Measurements from ENCODE around the gene NFIC.
"Not testable (repeated sequence)": the region's sequence is repeated elsewhere in the genome, so short reads cannot be mapped to it uniquely, and the experiment has no call there.

The NFIC gene

DNA sequence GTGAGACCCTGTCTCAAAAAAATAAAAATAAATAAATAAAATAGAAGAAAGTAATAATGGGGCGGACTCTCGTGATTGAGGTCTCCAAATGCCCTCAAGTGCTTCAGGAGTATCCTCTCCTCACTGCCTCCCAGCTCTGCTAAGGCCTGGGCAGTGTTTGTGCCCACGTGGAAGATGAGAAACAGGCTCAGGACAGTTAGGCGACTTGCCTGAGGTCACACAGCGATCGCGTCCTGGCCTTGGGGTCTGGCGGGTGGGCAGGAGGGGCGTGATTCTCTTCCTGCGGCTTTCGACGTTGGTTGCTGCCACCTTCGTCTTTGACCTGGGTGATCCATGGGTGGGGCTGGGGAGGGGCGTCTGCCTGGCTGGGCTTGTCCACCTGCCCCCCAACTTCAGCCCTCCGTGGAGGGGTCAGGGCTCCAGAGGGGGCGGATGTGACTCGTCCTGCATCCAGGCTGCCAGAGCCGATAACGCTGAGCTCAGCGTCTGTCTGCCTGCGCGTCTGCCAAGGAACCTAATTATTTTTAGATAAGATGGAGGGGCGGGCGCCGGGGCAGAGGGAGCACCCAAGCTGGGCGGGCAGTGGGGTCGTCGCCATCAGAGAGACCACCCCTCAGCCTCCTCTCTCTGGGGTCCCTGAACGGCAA is 56.9 kb downstream of the NFIC start:
- DNase-seq (ENCODE audit: low read depth), result no peak

GRCh38 chr19:3426433-3426832 is 60.0 kb downstream of the NFIC start:
- no peak for DNase-seq (ENCODE audit: low read depth)

DNA sequence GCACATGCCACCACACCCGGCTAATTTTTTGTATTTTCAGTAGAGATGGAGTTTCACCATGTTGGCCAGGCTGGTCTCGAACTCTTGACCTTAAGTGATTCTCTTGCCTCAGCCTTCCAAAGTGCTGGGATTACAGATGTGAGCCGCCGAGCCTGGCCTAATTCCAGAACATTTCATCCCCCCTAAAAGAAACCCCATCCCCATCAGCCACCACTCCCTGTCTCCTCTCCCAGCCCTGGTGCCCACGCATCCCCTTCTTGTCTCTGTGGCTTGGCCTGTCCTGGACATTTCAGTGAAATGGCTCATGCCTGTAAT is 63.9 kb downstream of the NFIC start:
- DNase-seq (ENCODE audit: low read depth), result not testable (repeated sequence)

DNA sequence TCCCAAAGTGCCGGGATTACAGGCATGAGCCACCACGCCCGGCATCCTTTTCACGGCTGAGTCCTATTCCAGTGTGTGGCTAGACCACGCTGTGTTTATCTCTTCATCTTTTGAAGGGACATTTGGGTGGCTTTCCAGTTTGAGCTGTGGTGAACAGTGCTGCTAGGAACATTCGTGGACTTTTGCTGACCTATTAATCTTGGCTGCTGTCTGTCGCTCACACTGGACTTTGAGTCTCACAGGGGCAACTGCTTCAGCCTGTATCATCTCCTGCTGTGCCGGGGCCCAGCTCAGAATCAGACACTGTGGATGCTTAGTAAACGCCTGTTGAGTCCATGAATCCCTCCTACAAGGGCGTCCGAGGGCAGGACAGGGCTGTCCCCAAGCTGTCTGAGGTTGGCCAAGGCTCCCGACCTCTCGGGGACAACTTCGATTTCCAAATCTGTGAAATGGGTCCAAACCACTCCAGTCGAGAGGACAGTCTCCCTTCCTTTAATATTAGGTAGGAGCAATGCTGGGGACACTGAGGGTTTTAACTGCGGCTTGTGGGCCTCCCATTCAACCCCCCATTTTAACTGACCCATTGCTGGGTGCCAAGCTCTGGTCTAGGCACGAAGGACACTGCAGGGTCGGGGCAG is 65.5 kb downstream of the NFIC start:
- DNase-seq (ENCODE audit: low read depth), result no peak

GRCh38 chr19:3433313-3433712 is 66.9 kb downstream of the NFIC start:
- DNase-seq (ENCODE audit: low read depth), result no peak

DNA sequence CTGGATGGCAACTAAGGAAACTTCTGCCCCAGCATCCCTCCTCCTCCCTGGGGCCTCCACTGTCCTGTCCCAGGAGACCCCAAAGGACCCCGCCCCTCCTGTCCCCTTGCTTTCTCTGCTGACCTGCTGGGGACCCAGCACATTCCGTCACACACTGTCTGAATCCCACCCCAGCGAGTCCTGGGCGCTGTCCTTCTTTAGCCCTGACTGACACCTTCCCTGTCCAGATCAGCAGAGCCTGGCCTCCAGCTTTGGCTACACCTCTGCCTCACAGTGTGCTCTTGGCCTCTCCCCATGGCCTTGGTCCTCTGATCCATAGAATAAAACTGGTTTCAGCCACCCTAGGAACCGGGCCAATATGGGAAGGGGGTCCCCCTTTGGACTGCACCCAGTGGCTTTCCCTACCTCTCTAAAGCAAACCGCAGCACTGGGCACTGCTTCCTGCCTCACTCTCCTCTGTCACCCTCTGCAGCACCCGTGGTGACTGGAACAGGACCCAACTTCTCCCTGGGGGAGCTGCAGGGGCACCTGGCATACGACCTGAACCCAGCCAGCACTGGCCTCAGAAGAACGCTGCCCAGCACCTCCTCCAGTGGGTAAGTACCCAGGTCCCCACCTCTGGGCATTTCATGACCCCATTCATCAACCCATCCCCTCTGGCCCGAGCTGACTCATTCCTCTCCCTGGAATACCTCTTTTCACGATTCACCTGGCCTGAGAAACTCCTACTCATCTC is 67.6 kb downstream of the NFIC start:
- DNase-seq (ENCODE audit: low read depth), result no peak

GRCh38 chr19:3434630-3435553 is 68.5 kb downstream of the NFIC start:
- peak; percentile 92 for DNase-seq (ENCODE audit: low read depth)

GRCh38 chr19:3440082-3440481 is 73.7 kb downstream of the NFIC start:
- peak; percentile 48 for DNase-seq (ENCODE audit: low read depth)

DNA sequence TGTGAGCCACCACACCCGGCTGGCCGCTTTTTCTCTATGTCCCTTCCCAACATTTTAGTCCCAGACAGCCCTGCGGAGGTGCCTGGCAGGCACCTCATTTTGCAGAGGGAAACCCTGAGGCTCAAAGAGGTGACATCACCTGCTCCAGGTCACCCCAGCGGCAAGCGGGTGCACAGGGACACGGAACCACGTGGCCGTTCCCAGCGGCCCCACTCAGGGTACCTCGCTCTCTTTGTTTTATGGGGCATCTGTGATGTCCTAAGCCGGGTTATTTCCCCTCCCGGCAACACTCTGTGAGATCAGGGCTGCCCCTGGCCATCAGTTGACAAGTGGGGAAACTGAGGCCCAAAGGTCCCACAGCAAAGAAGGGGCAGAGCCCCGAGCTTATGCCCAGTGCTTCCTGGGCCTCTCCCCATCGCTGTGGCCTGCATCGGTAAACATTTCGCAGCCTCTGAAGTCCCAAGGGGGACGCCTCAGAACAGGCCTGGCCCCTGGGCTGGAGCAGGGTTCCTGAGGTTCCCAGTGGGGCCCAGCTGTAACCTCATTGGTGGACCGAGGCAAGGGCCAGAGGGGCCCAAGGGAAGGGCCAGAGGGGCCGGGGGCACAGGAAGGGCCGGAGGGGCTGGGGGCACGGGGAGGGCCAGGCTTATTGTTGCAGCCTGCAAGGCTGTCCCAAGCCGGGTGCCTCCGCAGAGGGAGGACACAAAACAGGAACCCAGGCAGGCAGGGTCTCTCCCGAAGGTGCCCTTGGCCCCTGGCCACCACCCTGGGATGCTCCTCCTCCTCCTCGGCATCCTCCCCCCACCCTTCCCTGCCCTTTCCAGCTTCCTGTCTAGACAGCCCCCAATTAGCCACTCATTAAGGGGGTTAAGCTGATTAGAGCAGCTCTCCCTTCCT is 75.0 kb downstream of the NFIC start:
- no peak for DNase-seq (ENCODE audit: low read depth)

DNA sequence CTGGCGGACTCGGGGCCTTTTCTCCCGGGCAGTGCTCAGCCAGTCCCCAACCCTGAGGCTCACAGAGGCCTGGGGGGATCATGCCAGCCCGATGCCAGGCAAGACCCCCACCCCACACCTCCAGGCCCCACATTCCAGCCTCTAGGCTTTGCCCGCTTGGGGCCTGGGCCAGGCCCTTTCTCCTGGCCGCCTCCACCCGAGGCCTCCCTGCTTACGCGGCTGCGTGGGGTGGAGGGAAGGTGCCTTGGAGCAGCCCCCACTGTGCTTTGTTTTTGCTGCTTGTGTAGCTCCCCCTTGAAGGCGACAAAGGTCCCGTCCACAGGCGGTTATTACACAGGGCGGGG is 75.6 kb downstream of the NFIC start:
- no peak for DNase-seq (ENCODE audit: low read depth)

- DNase-seq (ENCODE audit: low read depth), result no peak
Observed at GRCh38 chr19:3442487-3443071, 76.2 kb downstream of the NFIC start.

GRCh38 chr19:3443840-3444694 is 77.7 kb downstream of the NFIC start:
- no peak for DNase-seq (ENCODE audit: low read depth)

DNA sequence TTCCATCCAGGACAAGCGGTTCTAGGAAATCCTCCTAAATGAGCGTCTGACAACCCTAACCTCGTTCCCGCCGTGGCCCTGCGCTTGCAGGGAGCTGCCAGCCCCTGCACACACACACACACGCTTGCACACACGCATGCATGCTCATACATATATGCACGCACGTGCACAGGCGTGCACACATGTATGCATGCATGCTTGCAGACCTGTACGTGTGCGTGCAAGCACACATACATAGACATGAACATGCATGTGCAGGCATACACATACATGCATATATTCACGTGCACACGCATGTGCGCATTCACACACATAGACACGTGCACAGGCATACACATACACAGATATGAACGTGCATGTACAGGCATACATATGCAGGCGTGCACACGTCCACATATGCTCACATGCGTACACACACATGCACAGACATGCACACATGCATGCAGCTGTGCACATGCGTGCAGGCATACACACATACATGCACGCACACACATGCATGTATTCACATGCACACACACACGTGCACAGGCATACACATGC is 78.4 kb downstream of the NFIC start:
- DNase-seq (ENCODE audit: low read depth), result no peak

DNA sequence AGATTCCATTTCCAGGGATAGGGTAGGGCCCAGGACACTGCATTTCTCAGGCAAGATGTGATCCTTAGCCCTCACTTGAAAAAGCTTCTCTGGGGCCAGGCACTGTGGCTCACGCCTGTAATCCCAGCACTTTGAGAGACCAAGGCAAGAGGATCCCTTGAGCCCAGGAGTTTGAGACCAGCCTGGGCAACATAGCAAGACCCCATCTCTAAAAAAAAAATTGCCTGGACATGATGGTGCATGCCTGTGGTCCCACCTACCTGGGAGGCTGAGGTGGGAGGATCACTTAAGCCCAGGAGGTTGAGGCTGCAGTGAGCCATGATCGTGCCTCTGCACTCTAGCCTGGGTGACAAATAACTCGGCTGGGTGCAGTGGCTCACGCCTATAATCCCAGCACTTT is 80.3 kb downstream of the NFIC start:
- not testable (repeated sequence) for DNase-seq (ENCODE audit: low read depth)

DNA sequence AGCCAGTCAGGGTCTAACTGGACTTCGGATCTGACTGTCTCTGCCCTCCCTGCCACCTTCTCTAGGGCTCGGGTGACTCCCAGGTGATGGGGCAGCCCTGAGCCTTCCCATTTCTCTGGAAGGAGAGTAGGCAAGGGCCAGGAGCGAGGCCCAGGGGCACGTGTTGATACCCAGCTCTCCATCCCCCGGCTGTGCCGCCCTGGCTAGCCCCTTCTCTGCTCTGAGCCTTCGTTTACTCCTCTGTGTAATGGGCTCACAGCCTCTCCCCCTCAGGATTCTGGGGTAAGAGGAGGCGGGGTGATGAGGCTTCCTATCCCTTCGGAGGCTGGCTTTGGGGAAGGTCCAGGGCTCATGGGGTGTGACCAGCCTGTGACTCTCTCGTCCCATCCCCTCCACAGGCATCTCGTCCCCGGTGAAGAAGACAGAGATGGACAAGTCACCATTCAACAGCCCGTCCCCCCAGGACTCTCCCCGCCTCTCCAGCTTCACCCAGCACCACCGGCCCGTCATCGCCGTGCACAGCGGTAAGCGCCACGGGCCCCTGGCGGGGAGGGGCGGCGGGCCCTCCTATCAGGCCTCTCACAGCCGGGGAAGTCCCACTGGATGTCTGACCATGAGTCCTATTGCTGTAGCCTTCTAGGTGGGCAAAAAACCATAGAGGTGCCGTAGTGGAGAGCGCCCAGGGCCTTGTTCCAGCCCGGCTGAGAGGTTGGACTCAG is 82.4 kb downstream of the NFIC start:
- no peak for DNase-seq (ENCODE audit: low read depth)

DNA sequence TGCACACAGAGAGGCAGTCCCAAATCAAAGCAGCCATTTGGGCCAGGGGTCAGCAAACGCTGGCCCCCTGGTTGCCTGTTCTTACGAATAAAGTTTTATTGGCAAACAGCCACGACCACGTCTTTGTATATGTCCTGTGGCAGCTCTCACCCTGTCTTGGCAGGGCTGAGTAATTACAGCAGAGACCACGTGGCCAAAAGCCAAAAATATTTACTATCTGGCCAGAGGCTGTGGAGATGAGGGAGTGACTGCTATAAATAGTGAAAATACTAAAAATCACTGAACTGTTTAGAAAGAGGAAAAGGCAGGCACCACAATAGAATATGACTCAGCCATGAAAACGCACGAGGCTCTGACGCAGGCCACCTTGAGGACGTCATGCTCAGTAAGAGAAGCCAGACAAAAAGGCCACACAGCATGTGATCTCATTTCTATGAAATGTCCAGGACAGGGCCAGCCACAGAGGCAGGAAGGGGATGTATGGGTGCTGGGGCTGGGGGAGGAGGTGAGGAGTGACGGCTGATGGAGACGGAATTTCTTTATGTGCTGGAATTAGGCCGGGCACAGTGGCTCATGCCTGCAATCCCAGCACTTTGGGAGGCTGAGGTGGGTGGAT is 84.5 kb downstream of the NFIC start:
- no peak for DNase-seq (ENCODE audit: low read depth)

DNA sequence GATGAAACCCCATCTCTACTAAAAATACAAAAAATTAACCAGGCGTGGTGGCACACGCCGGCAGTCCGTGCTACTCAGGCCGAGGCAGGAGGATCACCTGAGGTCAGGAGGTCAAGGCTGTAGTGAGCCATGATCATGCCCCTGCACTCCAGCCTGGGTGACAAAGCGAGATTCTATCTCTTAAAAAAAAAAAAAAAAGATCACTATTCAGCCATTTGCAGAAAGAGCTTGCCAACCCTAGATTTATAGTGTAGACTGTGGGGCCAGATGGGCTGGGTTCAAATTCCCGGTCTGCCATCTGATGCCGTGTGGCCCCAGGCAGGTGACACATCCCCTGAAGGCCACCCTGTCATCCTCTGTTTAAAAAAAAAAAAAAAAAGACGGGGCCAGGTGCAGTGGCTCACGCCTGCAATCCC is 85.1 kb downstream of the NFIC start:
- DNase-seq (ENCODE audit: low read depth), result no peak

- DNase-seq (ENCODE audit: low read depth), result no peak
Observed at GRCh38 chr19:3452171-3452941, 86.0 kb downstream of the NFIC start.

Measured in stimulated activated CD8-positive, alpha-beta memory T cell treated with anti-CD3 and anti-CD28 coated beads, Interleukin-4, amount 100 ng/mL, for 24 hours (primary cell).